ENCODE data around the gene ADD3. TPM values are rescaled to one million over a fixed set of nuclear protein-coding genes. Genes with fewer than 3 reads are reported as not detected.

ADD3 gene
- total RNA-seq, 1 donor from 2014 or later, result 317 TPM

DNA sequence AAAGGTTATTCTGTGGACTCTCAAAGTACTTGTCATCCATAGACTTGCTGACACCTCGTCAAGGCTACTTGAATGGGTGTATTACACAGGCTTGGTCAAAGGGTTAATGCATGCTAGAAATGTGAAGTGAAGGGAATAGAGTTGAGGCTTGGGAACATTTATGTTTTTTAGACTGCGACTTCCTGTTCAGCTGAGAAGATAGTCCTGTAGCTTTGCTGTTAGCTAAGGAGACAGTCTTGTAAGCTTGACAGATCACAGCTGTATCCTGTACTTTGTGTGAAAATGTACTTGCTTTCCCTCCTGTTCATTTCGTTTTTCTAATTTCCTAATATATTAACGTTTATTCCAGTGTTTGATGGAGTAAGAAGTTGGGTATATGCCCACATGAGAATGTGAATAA is 52.1 kb downstream of the ADD3 start:
- DNase-seq (ENCODE audit: low read depth in 2 of 2), result peak in 1 of 2 donors; percentile 63

DNA sequence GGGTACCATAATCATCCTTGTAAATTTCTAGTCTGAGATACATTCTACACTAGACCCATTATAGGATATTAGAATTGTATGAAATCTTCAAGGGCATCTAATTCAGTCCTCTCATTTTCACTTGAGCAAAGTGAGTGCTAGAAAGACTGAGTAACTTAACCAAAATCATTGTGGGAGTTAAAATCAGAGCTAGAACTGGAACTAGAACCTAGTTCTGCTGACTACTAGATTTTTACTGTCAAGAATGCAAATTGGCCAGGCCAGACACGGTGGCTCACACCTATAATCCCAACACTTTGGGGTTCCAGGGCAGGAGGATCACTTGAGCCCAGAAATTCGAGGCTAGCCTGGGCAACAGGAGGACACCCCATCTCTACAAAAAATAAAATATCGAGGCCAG is 53.9 kb downstream of the ADD3 start:
- no peak for DNase-seq (ENCODE audit: low read depth in 2 of 2)

DNA sequence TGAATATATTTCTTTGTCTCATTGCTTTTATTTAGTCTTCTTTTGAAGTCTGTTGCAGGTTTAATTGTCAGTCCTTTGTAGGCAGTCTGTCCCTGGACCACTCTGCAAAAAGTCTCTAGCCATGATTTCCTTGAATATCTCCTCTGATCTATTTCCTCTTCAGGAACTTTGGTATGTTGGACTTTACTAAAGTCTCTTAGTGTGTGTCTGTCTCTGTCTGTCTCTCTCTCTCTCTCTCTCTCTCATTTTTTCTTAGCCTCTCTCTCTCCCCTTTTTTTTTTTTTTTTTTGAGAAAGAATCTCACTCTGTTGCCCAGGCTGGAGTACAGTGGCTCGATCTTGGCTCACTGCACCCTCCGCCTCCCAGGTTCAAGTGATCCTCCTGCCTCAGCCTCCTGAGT is 57.5 kb downstream of the ADD3 start:
- DNase-seq (ENCODE audit: low read depth in 2 of 2), result no peak

DNA sequence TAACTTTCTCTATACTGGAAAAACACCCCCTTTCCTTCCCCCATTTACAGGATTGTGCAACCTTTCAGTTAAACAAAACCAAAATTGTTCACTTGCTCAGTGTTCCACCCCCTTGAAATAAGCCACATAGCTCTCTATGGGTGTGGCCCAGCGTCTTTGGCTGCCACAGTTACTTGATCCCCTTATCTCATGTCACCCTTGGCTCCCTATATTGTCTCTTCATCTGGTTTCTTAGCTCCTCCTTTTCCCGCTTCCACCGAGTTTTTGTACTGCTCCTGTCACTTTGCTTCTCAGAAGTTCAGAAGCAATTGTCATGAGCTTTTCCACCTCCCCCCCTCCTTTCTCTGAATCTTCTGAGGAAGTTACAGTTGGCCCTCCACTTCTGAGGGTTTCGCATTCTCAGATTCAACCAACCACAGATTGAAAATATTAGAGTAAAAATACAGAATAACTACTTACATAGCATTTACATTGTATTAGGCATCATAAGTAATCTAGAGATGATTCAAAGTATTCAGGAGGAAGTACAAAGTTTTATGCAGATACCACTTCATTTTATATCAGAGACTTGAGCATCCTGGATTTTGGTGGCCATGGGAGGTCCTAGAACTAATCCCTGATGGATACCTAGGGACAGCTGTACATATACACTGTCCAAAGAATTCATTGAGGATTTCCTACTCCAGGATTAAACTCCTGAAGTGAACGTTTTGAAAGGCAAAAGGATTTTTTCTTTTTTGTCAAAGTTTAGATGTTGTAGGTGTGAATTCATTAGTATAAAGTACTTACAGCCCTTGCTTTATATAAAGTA is 60.4 kb downstream of the ADD3 start:
- no peak for DNase-seq (ENCODE audit: low read depth in 2 of 2)

DNA sequence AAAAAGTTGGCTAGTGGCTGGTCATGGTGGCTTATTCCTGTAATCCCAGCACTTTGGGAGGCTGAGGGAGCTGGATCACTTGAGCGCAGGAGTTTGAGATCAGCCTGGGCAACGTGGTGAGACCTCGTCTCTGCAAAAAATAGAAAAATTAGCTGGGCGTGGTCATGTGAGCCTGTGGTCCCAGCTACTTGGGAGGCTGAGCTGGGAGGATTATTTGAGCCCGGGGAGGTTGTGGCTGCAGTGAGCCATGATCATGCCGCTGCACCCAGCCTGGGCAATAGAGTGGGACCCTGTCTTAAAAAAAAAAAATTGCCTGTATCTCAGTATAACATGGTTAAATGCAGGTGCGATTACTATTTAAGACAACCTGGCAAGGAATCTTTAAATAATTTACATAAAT is 61.0 kb downstream of the ADD3 start:
- DNase-seq (ENCODE audit: low read depth in 2 of 2), result no peak

DNA sequence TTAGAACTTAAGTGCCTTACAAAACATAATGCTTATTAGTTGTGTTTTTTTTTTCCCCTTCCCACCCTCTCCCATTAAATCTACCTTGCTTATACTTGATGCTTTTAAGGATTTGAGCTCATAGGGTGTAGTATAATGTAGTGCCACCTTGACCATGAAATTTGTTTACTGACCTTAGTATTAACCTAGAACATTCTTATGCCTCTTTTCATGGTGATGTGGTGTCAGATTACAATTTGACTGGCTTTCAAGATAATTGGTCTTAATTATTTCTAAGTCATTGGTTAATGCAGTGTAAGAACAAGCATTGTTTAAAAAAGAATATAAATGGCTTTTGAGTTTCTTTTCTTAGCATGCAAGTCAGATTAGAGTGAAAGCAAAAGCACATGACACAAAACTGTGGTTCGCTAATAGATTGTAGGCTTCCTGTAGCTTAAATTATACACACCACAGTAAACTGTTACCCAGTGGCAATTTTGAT is 61.8 kb downstream of the ADD3 start:
- DNase-seq (ENCODE audit: low read depth in 2 of 2), result peak; percentile 35 to 39

DNA sequence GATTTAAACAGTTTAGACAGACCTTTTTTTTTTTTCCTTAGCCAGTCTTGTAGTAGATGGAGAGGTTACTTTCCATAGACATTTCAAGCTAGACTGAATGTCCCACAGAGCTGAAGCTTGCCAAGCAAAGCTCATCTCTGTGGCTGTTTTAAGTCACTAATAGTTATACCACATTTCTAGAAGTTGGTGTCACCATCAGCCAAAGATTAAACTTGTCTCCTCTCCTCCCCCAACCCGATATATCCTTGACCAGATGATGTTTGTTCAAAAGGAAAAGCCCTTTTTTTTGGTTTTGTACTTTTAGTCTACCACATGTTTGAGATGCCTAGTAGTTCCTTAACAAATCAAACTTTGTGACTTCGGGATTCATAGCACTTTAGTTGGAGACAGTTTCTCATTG is 66.1 kb downstream of the ADD3 start:
- no peak for DNase-seq (ENCODE audit: low read depth in 2 of 2)

DNA sequence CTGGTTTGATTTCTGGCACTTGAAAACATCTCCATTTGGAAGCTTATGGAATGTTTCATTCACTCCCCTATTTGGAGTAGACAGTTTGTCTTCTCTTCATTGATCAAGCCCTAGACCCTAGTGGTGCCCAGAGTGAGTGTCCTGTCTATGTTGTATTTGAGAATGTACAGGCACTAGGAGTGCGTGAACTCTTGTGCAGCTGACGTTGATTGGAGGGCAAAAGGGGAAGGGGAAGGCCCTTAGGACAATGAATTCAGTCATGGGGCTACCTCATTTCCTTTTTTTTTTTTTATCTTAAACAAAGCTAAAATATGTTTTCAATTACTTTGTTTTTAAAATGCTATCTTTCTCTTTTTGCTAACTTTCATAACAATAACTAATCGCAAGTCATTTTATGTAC is 66.5 kb downstream of the ADD3 start:
- peak; percentile 28 to 83 for DNase-seq (ENCODE audit: low read depth in 2 of 2)

DNA sequence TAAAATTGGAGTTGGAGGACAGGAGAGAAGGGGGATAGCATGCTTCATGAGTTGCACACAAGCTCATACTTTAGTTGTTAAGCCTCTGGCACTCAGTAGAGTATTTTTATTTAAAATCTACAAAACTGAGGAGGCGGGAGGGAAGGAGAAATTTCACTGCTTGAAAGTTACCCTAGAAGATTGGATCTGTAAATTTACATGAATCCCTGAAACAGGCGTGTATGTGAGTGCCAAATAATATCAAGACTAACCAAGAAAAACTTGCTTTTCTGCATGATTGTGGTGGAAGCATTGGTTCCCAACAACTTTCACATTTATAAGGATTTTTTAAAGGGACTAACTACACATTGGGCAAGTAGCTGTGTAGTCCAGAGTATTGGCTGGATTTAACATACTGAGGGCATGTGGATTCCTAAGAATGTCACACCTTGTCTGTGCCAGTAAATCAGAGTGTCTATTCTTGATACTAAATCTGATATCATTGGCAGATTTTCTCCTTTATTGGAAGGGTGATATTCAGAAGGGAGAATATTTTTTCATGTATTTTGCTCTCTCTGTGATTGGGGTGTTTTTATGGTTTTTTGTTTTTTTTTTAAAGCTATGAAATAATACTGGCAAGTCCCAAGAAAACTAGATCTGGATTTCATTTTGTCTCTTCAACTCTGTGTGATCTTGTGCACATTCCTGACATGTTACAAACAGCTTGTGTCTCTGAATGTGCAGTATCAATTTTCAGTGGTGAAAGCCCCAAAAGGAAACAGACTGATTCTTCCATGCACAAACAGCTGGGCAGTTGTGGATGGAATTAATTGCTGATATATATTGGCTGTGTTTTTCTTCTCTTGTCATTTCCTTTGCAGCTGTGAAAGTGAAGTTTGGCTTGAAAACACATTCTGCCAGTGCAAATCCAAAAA is 67.2 kb downstream of the ADD3 start:
- DNase-seq (ENCODE audit: low read depth in 2 of 2), result peak; percentile 80 to 94

DNA sequence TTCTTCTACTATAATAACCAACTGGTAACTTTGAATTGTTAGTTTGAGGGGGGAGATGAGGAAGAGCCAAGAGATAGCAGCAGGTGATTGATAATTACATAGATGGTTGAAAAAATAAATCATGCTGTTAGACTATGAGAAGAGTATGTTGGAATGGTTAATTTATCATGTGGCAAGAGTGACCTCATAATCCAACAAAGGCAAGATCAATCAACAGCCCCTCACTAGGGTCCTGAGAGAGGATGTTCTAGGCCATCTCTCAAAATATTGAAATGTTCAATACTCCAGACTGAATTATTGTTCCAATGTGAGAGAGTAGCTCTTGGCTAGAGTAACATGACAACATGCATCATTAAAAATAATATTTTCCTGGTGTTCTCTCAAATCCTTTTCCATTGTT is 67.9 kb downstream of the ADD3 start:
- DNase-seq (ENCODE audit: low read depth in 2 of 2), result peak; percentile 27 to 93

DNA sequence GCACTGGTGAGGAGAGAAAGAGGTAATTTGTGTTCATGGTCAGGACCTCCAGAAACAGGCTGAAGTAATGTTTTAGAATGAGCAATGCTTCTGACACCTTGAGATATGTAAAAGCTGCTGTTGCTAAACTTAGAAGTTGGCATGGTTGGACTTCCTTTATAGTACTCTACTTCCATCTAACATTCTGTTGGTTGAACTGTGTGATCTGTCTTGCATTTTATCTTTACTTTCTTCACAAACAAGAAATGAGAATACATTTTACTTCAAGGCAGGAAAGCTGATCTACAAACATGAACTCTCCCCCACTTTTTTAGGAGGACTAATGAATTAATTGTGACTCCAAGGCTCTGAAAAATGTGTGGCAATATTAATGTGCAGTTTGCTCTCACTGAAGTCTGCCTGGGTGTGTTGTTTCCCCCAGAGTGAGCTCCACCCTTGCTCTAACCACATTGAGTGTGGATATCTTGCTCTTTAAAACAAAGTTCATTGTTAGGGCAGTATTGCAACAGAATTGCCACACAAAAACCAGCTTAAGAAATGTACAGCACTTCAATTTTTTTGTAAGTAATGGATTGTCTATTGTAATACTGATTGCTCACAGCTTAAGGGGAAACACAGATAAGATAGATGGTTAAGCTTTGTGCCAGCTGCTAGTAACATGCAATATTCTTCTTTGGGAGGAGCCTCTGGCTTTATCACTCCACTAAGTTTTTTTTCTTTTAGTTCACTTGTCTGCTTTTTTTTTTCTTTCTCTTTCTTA is 69.0 kb downstream of the ADD3 start:
- DNase-seq (ENCODE audit: low read depth in 2 of 2), result peak; percentile 63 to 78

DNA sequence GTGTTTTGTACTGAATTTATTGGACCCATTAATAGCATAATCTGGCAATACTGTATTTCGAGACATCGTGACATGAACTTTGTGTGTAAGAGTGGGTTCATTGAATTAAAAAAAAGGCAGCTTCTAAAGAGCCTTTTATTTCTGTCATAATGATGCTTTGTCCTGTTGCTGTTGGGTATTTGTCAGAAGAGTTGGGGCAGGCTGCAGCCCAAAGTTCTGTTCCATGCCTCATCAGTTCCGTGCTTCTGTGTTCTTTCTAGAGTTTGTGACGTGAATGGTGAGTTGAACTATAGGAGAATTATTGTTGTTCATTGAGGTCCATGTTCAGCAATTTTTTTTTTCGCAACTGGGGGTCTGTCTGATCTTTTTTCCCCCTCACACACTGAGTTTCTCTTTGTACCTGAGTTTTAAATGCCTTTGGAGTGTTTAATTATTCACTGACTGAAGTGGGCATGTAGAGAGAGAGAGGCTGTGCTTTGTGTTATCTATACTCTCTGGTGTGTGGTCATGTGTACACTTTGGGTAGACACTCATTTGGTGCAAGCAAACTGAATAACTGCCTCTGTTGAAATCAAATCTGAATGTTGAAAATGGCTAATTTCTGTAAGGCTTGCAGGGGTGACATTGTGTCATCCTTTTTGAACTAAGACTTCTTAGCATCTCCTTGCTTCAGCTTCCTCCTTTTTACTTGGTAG is 69.8 kb downstream of the ADD3 start:
- peak in 1 of 2 donors; percentile 68 for DNase-seq (ENCODE audit: low read depth in 2 of 2)

DNA sequence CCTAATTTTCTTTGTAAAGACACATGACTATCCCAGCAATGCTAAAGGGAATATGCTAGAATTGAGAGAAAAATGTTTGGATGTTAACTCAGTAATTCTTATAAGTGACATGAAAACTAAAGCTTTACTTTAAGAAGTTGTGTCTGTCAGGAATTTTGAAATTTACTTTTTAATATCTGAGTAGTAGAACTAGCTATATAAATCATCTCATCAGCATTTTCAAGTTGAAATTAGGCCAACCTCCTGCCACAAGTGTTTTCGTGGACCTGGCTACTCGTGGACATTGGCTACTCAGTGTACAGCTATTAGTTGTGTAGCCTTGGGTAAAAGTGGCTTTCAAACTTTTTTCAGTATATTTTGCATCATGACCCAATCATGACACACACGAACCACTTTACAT is 70.5 kb downstream of the ADD3 start:
- peak in 1 of 2 donors; percentile 31 for DNase-seq (ENCODE audit: low read depth in 2 of 2)

DNA sequence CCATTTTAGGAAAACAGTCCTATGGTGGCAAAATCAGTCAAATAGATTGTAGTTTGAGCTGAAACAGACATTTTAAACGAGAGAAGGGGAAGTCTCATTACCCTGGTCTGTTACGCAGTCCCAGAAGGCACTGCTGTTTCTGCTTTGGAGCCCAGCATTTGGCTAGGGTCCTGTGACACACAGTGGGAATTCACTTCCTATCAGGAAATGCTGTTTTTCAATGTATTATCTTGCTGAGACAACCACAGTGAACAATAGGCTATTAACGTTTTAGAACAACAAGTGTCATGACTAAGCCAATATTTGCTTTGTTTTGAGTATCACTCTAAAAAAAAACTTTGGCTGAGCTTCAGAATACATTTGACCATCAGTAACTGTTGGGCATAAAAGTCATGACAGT is 74.1 kb downstream of the ADD3 start:
- DNase-seq (ENCODE audit: low read depth in 2 of 2), result peak; percentile 96 to 98

DNA sequence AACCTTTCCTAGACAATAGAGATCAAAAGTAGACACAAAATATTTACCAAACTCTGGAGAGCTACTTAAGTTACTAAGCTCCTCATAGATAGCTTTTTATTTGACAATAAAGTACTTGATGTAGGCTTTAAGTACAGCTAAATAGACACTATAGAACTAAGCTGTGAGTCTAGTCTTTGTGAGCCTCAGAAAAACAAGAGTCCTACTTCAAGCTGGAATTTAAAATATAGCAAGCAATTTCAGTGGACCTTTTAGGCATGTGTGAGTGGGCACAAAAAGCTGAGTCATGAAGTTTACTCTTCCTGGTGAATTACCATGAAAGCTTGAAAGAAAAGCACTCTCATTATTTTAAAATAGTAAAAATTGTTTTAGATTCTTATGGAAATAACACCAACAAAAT is 76.1 kb downstream of the ADD3 start:
- DNase-seq (ENCODE audit: low read depth in 2 of 2), result peak; percentile 14 to 43

DNA sequence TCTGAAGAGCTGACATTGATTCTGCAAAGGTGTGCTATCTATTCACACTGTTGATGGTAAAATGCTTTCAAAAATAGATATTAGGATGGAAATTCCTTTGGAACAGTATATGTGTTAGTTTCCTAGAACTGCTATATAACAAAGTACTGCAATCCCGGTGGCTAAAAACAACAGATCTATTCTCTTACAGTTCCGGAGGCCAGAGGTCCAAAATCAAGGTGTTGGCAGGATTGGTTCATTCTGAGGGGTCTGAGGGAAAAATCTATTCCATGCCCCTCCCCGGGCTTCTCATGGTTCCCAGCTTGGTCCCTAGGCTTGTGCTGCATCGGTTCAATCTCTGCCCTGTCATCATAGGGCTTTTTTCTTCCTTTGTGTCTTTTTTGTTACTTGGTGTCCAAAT is 79.9 kb downstream of the ADD3 start:
- peak in 1 of 2 donors; percentile 86 for DNase-seq (ENCODE audit: low read depth in 2 of 2)

DNA sequence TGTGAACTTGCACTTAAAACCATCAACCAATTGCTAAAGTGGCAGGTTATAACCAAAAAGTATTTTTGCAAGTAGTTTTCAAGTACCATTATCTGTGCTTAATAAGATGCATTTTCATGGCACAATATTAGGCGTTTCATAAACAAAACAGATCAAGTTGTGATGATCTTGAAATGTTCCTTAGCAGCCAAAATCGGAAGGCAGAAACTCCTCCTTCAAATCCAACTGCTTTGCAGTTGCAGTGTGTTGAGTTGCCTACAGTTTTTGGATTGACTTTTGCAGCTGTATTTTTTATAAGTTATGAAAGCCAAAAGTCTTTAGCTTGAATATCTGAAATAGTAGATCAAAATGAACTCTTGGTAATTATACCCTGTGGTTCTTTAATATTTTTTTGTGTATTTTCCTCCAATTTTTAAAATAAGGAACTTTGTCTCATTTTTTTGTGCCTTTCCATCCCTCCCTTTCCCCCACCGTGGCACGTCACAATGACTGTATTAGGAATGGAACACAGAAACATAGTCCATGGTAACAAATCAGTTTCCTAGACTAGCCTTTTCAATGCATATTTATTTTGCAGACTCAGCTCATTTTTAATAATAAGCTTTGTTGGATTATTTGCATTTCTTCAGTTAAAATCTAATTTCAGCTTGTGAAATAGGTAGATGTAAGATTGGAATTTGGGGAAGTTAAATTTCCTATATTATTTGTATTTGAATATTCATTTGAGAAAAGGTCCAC is 80.8 kb downstream of the ADD3 start:
- no peak for DNase-seq (ENCODE audit: low read depth in 2 of 2)

DNA sequence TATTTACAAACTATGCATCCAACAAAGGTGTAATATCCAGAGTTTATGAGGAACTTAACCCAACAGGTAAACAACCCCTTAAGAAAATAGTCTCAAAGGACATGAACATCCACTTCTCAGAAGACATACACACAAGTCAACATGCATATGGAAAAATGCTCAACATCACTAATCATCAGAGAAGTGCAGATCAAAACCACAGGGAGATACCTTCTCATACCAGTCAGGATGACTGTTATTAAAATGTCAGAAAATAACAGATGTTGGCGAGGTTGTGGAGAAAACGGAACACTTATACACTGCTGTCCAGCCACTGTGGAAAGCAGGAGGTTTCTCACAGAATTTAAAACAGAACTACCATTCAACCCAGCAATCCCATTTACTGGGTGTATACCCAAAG is 84.0 kb downstream of the ADD3 start:
- no peak for DNase-seq (ENCODE audit: low read depth in 2 of 2)

DNA sequence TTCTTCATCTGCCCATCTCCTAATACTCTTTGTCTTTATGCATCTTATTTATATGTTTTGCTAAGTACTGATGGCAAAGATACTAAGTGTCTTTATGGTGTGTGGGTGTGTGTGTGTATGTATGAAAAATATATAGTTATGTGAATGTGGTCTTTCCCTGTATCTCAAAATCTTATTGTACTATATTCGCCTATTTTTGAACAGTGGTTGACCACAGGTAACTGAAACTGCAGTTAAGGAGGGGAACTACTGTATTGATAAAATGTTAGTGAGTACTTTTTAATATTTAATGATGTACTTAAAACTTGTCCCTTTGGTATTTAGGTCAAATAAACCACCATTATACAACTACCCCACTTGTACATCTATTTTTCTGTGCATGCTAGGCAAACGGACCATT is 85.9 kb downstream of the ADD3 start:
- no peak for DNase-seq (ENCODE audit: low read depth in 2 of 2)

DNA sequence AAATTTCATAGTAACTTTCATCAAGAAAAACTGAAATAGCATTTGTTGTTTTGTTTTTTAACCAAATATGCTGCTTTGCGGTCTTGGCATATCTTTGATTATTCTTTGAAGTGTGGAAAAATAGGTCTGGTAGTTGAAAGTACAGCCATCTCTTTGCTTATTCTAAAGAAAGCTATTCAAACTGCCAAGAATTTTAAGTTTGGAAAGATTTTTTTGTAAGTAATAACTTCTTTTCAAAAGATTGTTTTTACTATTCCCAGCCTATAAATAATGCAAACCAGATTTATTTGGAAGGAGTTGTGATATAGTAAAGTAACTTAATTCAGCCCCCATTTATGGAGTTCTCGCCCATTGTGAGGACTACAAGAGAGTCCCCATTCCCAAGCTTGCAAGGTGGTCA is 87.0 kb downstream of the ADD3 start:
- DNase-seq (ENCODE audit: low read depth in 2 of 2), result no peak

Measured in lung microvascular endothelial cell (primary cell).